Mucosa of descending colon (tissue), 3 donors: ENCODE results near the gene CEP83. TPM values are rescaled to one million over a fixed set of nuclear protein-coding genes. Genes with fewer than 3 reads are reported as not detected.
A peak's percentile ranks its signal among the peaks of the same experiment; 100 is the strongest.

ENCODE experiments used
- ATAC-seq: fragments of 200-7000 bp; cut with Tn5 transposase; one replicate; pipeline ENCODE4 v1.9.1; 2020; ENCODE audit warnings: mild to moderate bottlenecking, moderate library complexity
- DNase-seq, 3 donors: peaks; one replicate each; pipeline ENCODE4 v3.0.0-alpha.2; 2020
- H3K36me3 ChIP-seq: fragments of 200-600 bp; one replicate; pipeline ENCODE4 v1.8.0; 2021; ENCODE audit warnings: low read depth, mild to moderate bottlenecking
- H3K4me1 ChIP-seq: fragments of 200-600 bp; one replicate; pipeline ENCODE4 v1.8.0; 2021; ENCODE audit warnings: low read depth, mild to moderate bottlenecking
- H3K4me3 ChIP-seq: fragments of 200-600 bp; one replicate; pipeline ENCODE4 v1.8.0; 2021; ENCODE audit warnings: mild to moderate bottlenecking
- H3K9me3 ChIP-seq: fragments of 200-600 bp; one replicate; pipeline ENCODE4 v1.8.0; 2021; ENCODE audit warnings: mild to moderate bottlenecking
- CTCF ChIP-seq: fragments of 200-600 bp; IDR thresholded peaks from one replicate; pipeline ENCODE4 v1.8.0; 2022; ENCODE audit warnings: antibody characterized with exemption, mild to moderate bottlenecking
- intact Hi-C, 2 donors: fragments of 100-400 bp; cut with DNase I in 1 of 2; cut with micrococcal nuclease in 1 of 2; formaldehyde crosslinking; loops; one replicate each; pipeline versions ENCODE4 v1.11.0 to v1.11.1; 2022; cut with DNase I, micrococcal nuclease
- total RNA-seq, 3 donors: library from RNA; stranded (reverse); fragmentation: NEBNext Ultra II Directional in 2 of 3; extraction: Animal tissue kit (Norgen Biotek cat#: 25700) in 2 of 3; gene quantifications; one replicate each; pipeline versions ENCODE4 v1.2.1 to v1.2.4, GENCODE V29; 2021 to 2023
- donor health status: DM: no; HTN: no; CAD: no; lungs with moderate emphysema.
- donor health status: DM: no; HTN: no; CAD: no.
- donor health status: DM: no; HTN: yes; CAD: no.

Gene CEP83
- total RNA-seq, 3 donors from 2014 or later = 11.7 to 14.4 (median 14.3) TPM

GRCh38 chr12:94386422-94386821 lies 73.2 kb downstream of the CEP83 start:
- no peak for ATAC-seq
- no peak for DNase-seq
- Histone ChIP-seq H3K4me3 (no peak overlapping the region), H3K9me3 (peaks cover 15% of the 10 kb centered on the region), H3K4me1 (no peaks in the 10 kb centered on the region), H3K36me3 (no peaks in the 10 kb centered on the region)
- intact Hi-C loops = no loop called here
- TF ChIP-seq CTCF = no peak

GRCh38 chr12:94384030-94384429 lies 75.6 kb downstream of the CEP83 start:
- TF ChIP-seq CTCF = no peak
- Histone ChIP-seq H3K4me3 (no peak overlapping the region), H3K36me3 (no peaks in the 10 kb centered on the region), H3K4me1 (no peaks in the 10 kb centered on the region), H3K9me3 (peaks cover 15% of the 10 kb centered on the region)
- no peak for ATAC-seq
- no peak for DNase-seq
- intact Hi-C loops = no loop called here

- DNase-seq (no peak), ATAC-seq (peak; percentile 38)
- Histone ChIP-seq H3K9me3 (peaks cover 15% of the 10 kb centered on the region), H3K36me3 (no peaks in the 10 kb centered on the region), H3K4me1 (no peaks in the 10 kb centered on the region), H3K4me3 (no peak overlapping the region)
- no peak for TF ChIP-seq CTCF
- intact Hi-C loops = no loop called here
These were observed 79.2 kb downstream of the CEP83 start for GRCh38 chr12:94380507-94380906.

GRCh38 chr12:94379479-94380113 lies 80.1 kb downstream of the CEP83 start:
- H3K9me3 ChIP-seq = peaks cover 9% of the 10 kb centered on the region
- DNase-seq = no peak
- H3K4me1 ChIP-seq = no peaks in the 10 kb centered on the region
- TF ChIP-seq CTCF = no peak
- no peak overlapping the region for H3K4me3 ChIP-seq
- no peaks in the 10 kb centered on the region for H3K36me3 ChIP-seq
- intact Hi-C loops = no loop called here
- no peak for ATAC-seq

- no peak for ATAC-seq
These were observed 82.1 kb downstream of the CEP83 start for GRCh38 chr12:94377599-94377998.

More at GRCh38 chr12:94377599-94377998, 82.1 kb downstream of the CEP83 start:
- intact Hi-C loops = no loop called here
- Histone ChIP-seq H3K4me3 (no peak overlapping the region), H3K4me1 (no peaks in the 10 kb centered on the region), H3K9me3 (no peaks in the 10 kb centered on the region), H3K36me3 (no peaks in the 10 kb centered on the region)
- TF ChIP-seq CTCF = no peak
- no peak for DNase-seq
